ENCODE results near the gene AIP. TPM values are rescaled to one million over a fixed set of nuclear protein-coding genes. Genes with fewer than 3 reads are reported as not detected.

AIP gene
- total and polyA plus RNA-seq, 9 of the 15 experiments (the other 6 are each of a cell fraction or from before 2014, with no cell fraction given) = 5.2 to 92.5 (median 52.7) TPM

- TF ChIP-seq IFI16 (CRISPR knock-in tag; IDR thresholded peaks at IDR 0.05) (no peak), GTF2A2 (tag; IDR thresholded peaks at IDR 0.05) (no peak), SIN3B (IDR thresholded peaks at IDR 0.05; ENCODE audit: low read depth) (no peak), REST (IDR thresholded peaks at IDR 0.05; ENCODE audit: borderline replicate concordance) (0 out of 2 replicates have a peak, but pooled peaks have one; percentile 22), REST (CRISPR knock-in tag; IDR thresholded peaks at IDR 0.05; ENCODE audit: low read depth) (0 out of 2 replicates have a peak, but pooled peaks have one; percentile 25), TGIF2 (CRISPR knock-in tag; IDR thresholded peaks at IDR 0.05) (no peak), PRMT5 (CRISPR knock-in tag; IDR thresholded peaks at IDR 0.05) (no peak), ZNF274 (IDR thresholded peaks at IDR 0.05; ENCODE audit: borderline replicate concordance, low read depth, low read length) (no peak), ZNF79 (CRISPR knock-in tag; IDR thresholded peaks at IDR 0.05; ENCODE audit: low read depth) (no peak), STAT5B (CRISPR knock-in tag; IDR thresholded peaks at IDR 0.05) (no peak), CREB1 (IDR thresholded peaks at IDR 0.05) (peak; percentile 96), CREB1 (CRISPR knock-in tag; IDR thresholded peaks at IDR 0.05) (peak; percentile 95), CBX3 (IDR thresholded peaks at IDR 0.05; ENCODE audit: borderline replicate concordance in 1 of 2, low read length in 2 of 2) (no peak), ZNF431 (CRISPR knock-in tag; IDR thresholded peaks at IDR 0.05) (no peak), BCOR (IDR thresholded peaks at IDR 0.05) (no peak), BRF1 (IDR thresholded peaks at IDR 0.05; ENCODE audit: borderline replicate concordance, extremely low read depth, insufficient read length) (no peak), BACH1 (tag; IDR thresholded peaks at IDR 0.05) (peak; percentile 91), SMAD1 (IDR thresholded peaks at IDR 0.05; ENCODE audit: low read depth, low read length, partially characterized antibody) (no peak), FOXK1 (CRISPR knock-in tag; IDR thresholded peaks at IDR 0.05; ENCODE audit: borderline replicate concordance) (no peak), ZSCAN29 (IDR thresholded peaks at IDR 0.05) (no peak)
- TF ChIP-seq, protein P1, sequence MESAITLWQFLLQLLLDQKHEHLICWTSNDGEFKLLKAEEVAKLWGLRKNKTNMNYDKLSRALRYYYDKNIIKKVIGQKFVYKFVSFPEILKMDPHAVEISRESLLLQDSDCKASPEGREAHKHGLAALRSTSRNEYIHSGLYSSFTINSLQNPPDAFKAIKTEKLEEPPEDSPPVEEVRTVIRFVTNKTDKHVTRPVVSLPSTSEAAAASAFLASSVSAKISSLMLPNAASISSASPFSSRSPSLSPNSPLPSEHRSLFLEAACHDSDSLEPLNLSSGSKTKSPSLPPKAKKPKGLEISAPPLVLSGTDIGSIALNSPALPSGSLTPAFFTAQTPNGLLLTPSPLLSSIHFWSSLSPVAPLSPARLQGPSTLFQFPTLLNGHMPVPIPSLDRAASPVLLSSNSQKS (CRISPR knock-in tag; IDR thresholded peaks at IDR 0.05) = no peak
Observed at GRCh38 chr11:67463680-67464410, 19.0 kb upstream of the AIP start (continued).

Data from K562 (cell line).